SU-DHL-6 (cell line): ENCODE data around the gene CCNJL.

Experiments
- H2AFZ ChIP-seq: fragments of 200-600 bp; sonication (generic); 2 replicates; pipeline ENCODE4 v1.6.1; 2014; ENCODE audit warnings: low read depth, mild to moderate bottlenecking, moderate library complexity, mixed read lengths, antibody characterized with exemption, low read length; ENCODE audit not compliant: severe bottlenecking
- H3F3A ChIP-seq: fragments of 200-600 bp; shearing (Covaris generic); 2 replicates; pipeline ENCODE4 v1.6.0; 2016; ENCODE audit warnings: antibody characterized with exemption, mild to moderate bottlenecking; ENCODE audit not compliant: insufficient read depth
- H3K27ac ChIP-seq: fragments of 200-600 bp; sonication (generic); 2 replicates; pipeline ENCODE4 v1.5.1; 2016; ENCODE audit warnings: low read depth, mild to moderate bottlenecking, low read length, moderate library complexity, mixed read lengths
- H3K27me3 ChIP-seq: fragments of 200-600 bp; sonication (generic), shearing (Covaris generic); 2 replicates; pipeline ENCODE4 v1.6.0; 2014; ENCODE audit warnings: mild to moderate bottlenecking, low read length
- H3K36me3 ChIP-seq: fragments of 200-600 bp; sonication (generic); 2 replicates; pipeline ENCODE4 v1.6.1; 2014; ENCODE audit warnings: mild to moderate bottlenecking, low read length, mixed read lengths
- H3K4me2 ChIP-seq: fragments of 300-600, 200-600 bp; shearing (Covaris generic), sonication (generic); 2 replicates; pipeline ENCODE4 v1.6.0; 2014; ENCODE audit warnings: low read length, low read depth, mild to moderate bottlenecking; ENCODE audit not compliant: poor library complexity, severe bottlenecking
- H3K4me3 ChIP-seq: fragments of 200-600 bp; sonication (generic); 2 replicates; pipeline ENCODE4 v1.5.1; 2014; ENCODE audit warnings: antibody characterized with exemption, low read length, mild to moderate bottlenecking, mixed read lengths; ENCODE audit not compliant: insufficient read depth, poor library complexity, severe bottlenecking
- H3K79me2 ChIP-seq: fragments of 200-600 bp; sonication (generic); 2 replicates; pipeline ENCODE4 v1.6.1; 2014; ENCODE audit warnings: mild to moderate bottlenecking, low read length, moderate library complexity; ENCODE audit not compliant: insufficient read depth
- H3K9ac ChIP-seq: fragments of 200-600 bp; sonication (generic); 2 replicates; pipeline ENCODE4 v1.7.0; 2014; ENCODE audit warnings: mild to moderate bottlenecking, low read length
- H3K9me2 ChIP-seq: fragments of 200-600 bp; sonication (generic); replicated peaks from 2 replicates; pipeline ENCODE4 v1.6.1; 2014; ENCODE audit warnings: low read length; ENCODE audit not compliant: insufficient read depth
- H3K9me3 ChIP-seq: fragments of 200-600 bp; sonication (generic); 2 replicates; pipeline ENCODE4 v1.6.1; 2014; ENCODE audit warnings: low read length, mixed read lengths; ENCODE audit not compliant: insufficient read depth
- H4K20me1 ChIP-seq: fragments of 200-600 bp; sonication (generic); 2 replicates; pipeline ENCODE4 v1.6.1; 2014; ENCODE audit warnings: low read depth, mild to moderate bottlenecking, antibody characterized with exemption, low read length, moderate library complexity, mixed read lengths
- EZH2phosphoT487 ChIP-seq: fragments of 200-600 bp; sonication (generic), shearing (Covaris generic); conservative IDR thresholded peaks from 2 replicates; pipeline ENCODE4 v1.6.1; 2018; ENCODE audit warnings: mild to moderate bottlenecking, antibody characterized with exemption, low read length, moderate library complexity, mixed read lengths
- TF ChIP-seq, protein P1 (sequence below): fragments of 200-600 bp; sonication (generic); IDR thresholded peaks from one replicate; pipeline ENCODE4 v1.5.1; 2017; ENCODE audit warnings: antibody characterized with exemption, mild to moderate bottlenecking, low read length, moderate library complexity; ENCODE audit not compliant: insufficient read depth, poor library complexity, severe bottlenecking

CCNJL gene

GRCh38 chr5:160296496-160296895 lies 15.9 kb downstream of the CCNJL start:
- no peaks in the 10 kb centered on the region for H3K9me3 ChIP-seq
- 0 out of 2 replicates have a peak, but pooled peaks cover 3% of the 10 kb centered on the region for H3K27me3 ChIP-seq
- TF ChIP-seq EZH2phosphoT487, result no peak
- TF ChIP-seq, protein P1, sequence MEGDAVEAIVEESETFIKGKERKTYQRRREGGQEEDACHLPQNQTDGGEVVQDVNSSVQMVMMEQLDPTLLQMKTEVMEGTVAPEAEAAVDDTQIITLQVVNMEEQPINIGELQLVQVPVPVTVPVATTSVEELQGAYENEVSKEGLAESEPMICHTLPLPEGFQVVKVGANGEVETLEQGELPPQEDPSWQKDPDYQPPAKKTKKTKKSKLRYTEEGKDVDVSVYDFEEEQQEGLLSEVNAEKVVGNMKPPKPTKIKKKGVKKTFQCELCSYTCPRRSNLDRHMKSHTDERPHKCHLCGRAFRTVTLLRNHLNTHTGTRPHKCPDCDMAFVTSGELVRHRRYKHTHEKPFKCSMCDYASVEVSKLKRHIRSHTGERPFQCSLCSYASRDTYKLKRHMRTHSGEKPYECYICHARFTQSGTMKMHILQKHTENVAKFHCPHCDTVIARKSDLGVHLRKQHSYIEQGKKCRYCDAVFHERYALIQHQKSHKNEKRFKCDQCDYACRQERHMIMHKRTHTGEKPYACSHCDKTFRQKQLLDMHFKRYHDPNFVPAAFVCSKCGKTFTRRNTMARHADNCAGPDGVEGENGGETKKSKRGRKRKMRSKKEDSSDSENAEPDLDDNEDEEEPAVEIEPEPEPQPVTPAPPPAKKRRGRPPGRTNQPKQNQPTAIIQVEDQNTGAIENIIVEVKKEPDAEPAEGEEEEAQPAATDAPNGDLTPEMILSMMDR, result no peak
- H3K27ac ChIP-seq, result no peak overlapping the region
- H4K20me1 ChIP-seq, result no peaks in the 10 kb centered on the region
- H3K79me2 ChIP-seq, result no peaks in the 10 kb centered on the region
- no peaks in the 10 kb centered on the region for H3K9me2 ChIP-seq
- no peak overlapping the region for H3K4me3 ChIP-seq
- no peak overlapping the region for H3K4me2 ChIP-seq
- H3K9ac ChIP-seq, result no peak overlapping the region
- no peaks in the 10 kb centered on the region for H3F3A ChIP-seq
- no peak overlapping the region for H2AFZ ChIP-seq
- no peaks in the 10 kb centered on the region for H3K36me3 ChIP-seq

- Histone ChIP-seq H3F3A (no peaks in the 10 kb centered on the region), H4K20me1 (no peaks in the 10 kb centered on the region), H3K36me3 (no peaks in the 10 kb centered on the region), H3K9me2 (no peaks in the 10 kb centered on the region), H2AFZ (no peak overlapping the region), H3K9me3 (no peaks in the 10 kb centered on the region), H3K79me2 (no peaks in the 10 kb centered on the region), H3K9ac (no peak overlapping the region), H3K4me2 (no peak overlapping the region), H3K27me3 (no peaks in the 10 kb centered on the region), H3K4me3 (no peak overlapping the region), H3K27ac (no peak overlapping the region)
- TF ChIP-seq, protein P1, result no peak
- TF ChIP-seq EZH2phosphoT487, result no peak
Observed at GRCh38 chr5:160293901-160294561, 18.3 kb downstream of the CCNJL start.

- Histone ChIP-seq H3K9me2 (no peaks in the 10 kb centered on the region), H3K4me3 (no peak overlapping the region), H3K27ac (no peak overlapping the region), H3K9ac (no peak overlapping the region), H3F3A (no peaks in the 10 kb centered on the region), H3K36me3 (no peaks in the 10 kb centered on the region), H2AFZ (no peak overlapping the region), H3K79me2 (no peaks in the 10 kb centered on the region), H3K27me3 (no peaks in the 10 kb centered on the region), H3K4me2 (no peak overlapping the region), H3K9me3 (no peaks in the 10 kb centered on the region), H4K20me1 (no peaks in the 10 kb centered on the region)
- TF ChIP-seq, protein P1, result no peak
- no peak for TF ChIP-seq EZH2phosphoT487
Observed at GRCh38 chr5:160293386-160293785, 19.0 kb downstream of the CCNJL start.
